GM12801 (cell line): ENCODE data around the gene NEDD8.

ENCODE experiments used
- CTCF ChIP-seq: IDR thresholded peaks from one replicate; pipeline ENCODE4 v1.5.1; 2011; ENCODE audit warnings: control low read depth; ENCODE audit not compliant: insufficient read length; ENCODE audit errors: extremely low read depth

Gene NEDD8

GRCh38 chr14:24250354-24250753 is 18.2 kb upstream of the NEDD8 start:
- TF ChIP-seq CTCF = no peak

- no peak for TF ChIP-seq CTCF
These were observed 17.3 kb upstream of the NEDD8 start for GRCh38 chr14:24249230-24250021.

GRCh38 chr14:24247422-24247821 is 15.3 kb upstream of the NEDD8 start:
- TF ChIP-seq CTCF = no peak

- no peak for TF ChIP-seq CTCF
These were observed 14.6 kb upstream of the NEDD8 start for GRCh38 chr14:24246765-24247212.

GRCh38 chr14:24243336-24243836 is 11.2 kb upstream of the NEDD8 start:
- TF ChIP-seq CTCF = no peak

- no peak for TF ChIP-seq CTCF
These were observed 9.8 kb upstream of the NEDD8 start for GRCh38 chr14:24241829-24242443.

GRCh38 chr14:24240110-24240918 is 8.1 kb upstream of the NEDD8 start:
- TF ChIP-seq CTCF = no peak
